ENCODE results near the gene PRADC1. TPM values are rescaled to one million over a fixed set of nuclear protein-coding genes. Genes with fewer than 3 reads are reported as not detected.
"Not testable (repeated sequence)": the region's sequence is repeated elsewhere in the genome, so short reads cannot be mapped to it uniquely, and the experiment has no call there.

Gene PRADC1
- total and polyA plus RNA-seq, 2 experiments from 2014 or later, result 6.5 to 8.3 TPM

- DNase-seq (ENCODE audit: low spot score); H3K27ac Mint-ChIP-seq; H4K20me1 ChIP-seq (replicated peaks; ENCODE audit: insufficient read depth); H3K4me1 Mint-ChIP-seq; H3K4me2 ChIP-seq; H2AFZ ChIP-seq; H3K4me3 ChIP-seq; H3K9me2 ChIP-seq (ENCODE audit: insufficient read depth); H3K36me3 ChIP-seq (ENCODE audit: insufficient read depth); ATAC-seq; H3K27me3 ChIP-seq (ENCODE audit: insufficient read depth); H3K4me3 Mint-ChIP-seq; H3F3A ChIP-seq (replicated peaks; ENCODE audit: low read depth); H3K79me2 ChIP-seq (replicated peaks; ENCODE audit: insufficient read depth); H3K27ac ChIP-seq (ENCODE audit: low read depth); H3K9me3 Mint-ChIP-seq; H3K4me1 ChIP-seq (ENCODE audit: insufficient read depth): not testable (repeated sequence)
- peaks cover 10% of the 10 kb centered on the region for H3K27me3 Mint-ChIP-seq (ENCODE audit: insufficient read depth, low read depth, poor library complexity)
- H3K36me3 Mint-ChIP-seq (ENCODE audit: low read depth), result peaks cover 19% of the 10 kb centered on the region
Observed at GRCh38 chr2:73262691-73263429, 29.8 kb upstream of the PRADC1 start.

- no peak overlapping the region for H3K27ac Mint-ChIP-seq
- TF ChIP-seq CTCF (conservative IDR thresholded peaks at IDR 0.05; ENCODE audit: low read depth in 2 of 2) (no peak), REST (IDR thresholded peaks at IDR 0.05; ENCODE audit: unreplicated experiment) (no peak), STAT1 (IDR thresholded peaks at IDR 0.05; ENCODE audit: unreplicated experiment) (no peak), ZNF114 (CRISPR knock-in tag; IDR thresholded peaks at IDR 0.05) (no peak), JUNB (IDR thresholded peaks at IDR 0.05; ENCODE audit: unreplicated experiment) (no peak), ZNF462 (CRISPR knock-in tag; IDR thresholded peaks at IDR 0.05) (no peak), EZH2 (IDR thresholded peaks at IDR 0.05; ENCODE audit: low read depth, unreplicated experiment) (no peak)
Observed at GRCh38 chr2:73262108-73262651, 29.1 kb upstream of the PRADC1 start.

More at GRCh38 chr2:73262108-73262651, 29.1 kb upstream of the PRADC1 start:
- Mint-ChIP-seq H3K4me3 (no peak overlapping the region), H3K27me3 (ENCODE audit: insufficient read depth, low read depth, poor library complexity) (peaks cover 10% of the 10 kb centered on the region), H3K9me3 (no peaks in the 10 kb centered on the region; the same call in 2 of the 3 replicates), H3K4me1 (peaks cover 6% of the 10 kb centered on the region; the same call in 2 of the 3 replicates), H3K36me3 (ENCODE audit: low read depth) (peaks cover 17% of the 10 kb centered on the region)
- Histone ChIP-seq H3K4me3 (no peak overlapping the region), H2AFZ (no peak overlapping the region), H3K27me3 (ENCODE audit: insufficient read depth) (peaks cover under 1% of the 10 kb centered on the region), H4K20me1 (replicated peaks; ENCODE audit: insufficient read depth) (peaks cover 6% of the 10 kb centered on the region), H3K79me2 (replicated peaks; ENCODE audit: insufficient read depth) (no peaks in the 10 kb centered on the region), H3K4me2 (no peak overlapping the region), H3K4me1 (ENCODE audit: insufficient read depth) (peaks cover 6% of the 10 kb centered on the region; the same call in 1 of the 2 replicates), H3K9me2 (ENCODE audit: insufficient read depth) (no peaks in the 10 kb centered on the region), H3K27ac (ENCODE audit: low read depth) (no peak overlapping the region), H3K36me3 (ENCODE audit: insufficient read depth) (no peaks in the 10 kb centered on the region; the same call in 1 of the 2 replicates), H3F3A (replicated peaks; ENCODE audit: low read depth) (no peaks in the 10 kb centered on the region)
- ATAC-seq, result no peak
- no peak for DNase-seq (ENCODE audit: low spot score)

All from GM23338 (cell line).